ENCODE data around the gene DRD3. TPM values are rescaled to one million over a fixed set of nuclear protein-coding genes. Genes with fewer than 3 reads are reported as not detected.

Gene DRD3
- total and polyA plus RNA-seq, 2 of the 8 experiments (the other 6 are each of a cell fraction or from before 2014, with no cell fraction given), result 0.32 to 1.3 TPM

- CTCF ChIA-PET (ENCODE audit: partially characterized antibody), result interaction anchor here (0.7 to 1.3 kb wide), 4 partner anchors 18 to 1070 kb away, joined by 3 to 4 read pairs (median 3); no protein-coding TSS in a partner anchor
- no peak for TF ChIP-seq RFX5 (IDR thresholded peaks at IDR 0.05; ENCODE audit: borderline replicate concordance, low read depth, low read length)
- TF ChIP-seq TEAD4 (IDR thresholded peaks at IDR 0.05; ENCODE audit: low read depth, low read length), result no peak
- TF ChIP-seq EGR1 (IDR thresholded peaks at IDR 0.05; ENCODE audit: borderline replicate concordance, low read depth, low read length), result no peak
- no peak for TF ChIP-seq POLR2A (IDR thresholded peaks at IDR 0.05; ENCODE audit: control extremely low read depth in 1 of 2, low read depth in 2 of 2, low read length in 2 of 2)
- no peak for TF ChIP-seq SIRT6 (IDR thresholded peaks at IDR 0.05; ENCODE audit: low read length)
- no peak for TF ChIP-seq CBX5 (IDR thresholded peaks at IDR 0.05; ENCODE audit: low read depth, low read length)
- no peak for TF ChIP-seq CTBP2 (IDR thresholded peaks at IDR 0.05; ENCODE audit: borderline replicate concordance, insufficient read depth, insufficient read length, low read length)
- no peak for TF ChIP-seq CHD1 (IDR thresholded peaks at IDR 0.05; ENCODE audit: low read depth, low read length)
- no peak for TF ChIP-seq ATF2 (IDR thresholded peaks at IDR 0.05; ENCODE audit: low read length)
- TF ChIP-seq SRF (IDR thresholded peaks at IDR 0.05; ENCODE audit: low read depth, low read length), result no peak
- TF ChIP-seq YY1 (IDR thresholded peaks at IDR 0.05; ENCODE audit: low read depth, low read length), result no peak
- TF ChIP-seq BRCA1 (IDR thresholded peaks at IDR 0.05; ENCODE audit: low read depth, low read length), result no peak
- no peak for TF ChIP-seq KDM4A (IDR thresholded peaks at IDR 0.05; ENCODE audit: low read depth, low read length, severe bottlenecking)
Measured at GRCh38 chr3:114157321-114157720, 21.5 kb downstream of the DRD3 start.

More at GRCh38 chr3:114157321-114157720, 21.5 kb downstream of the DRD3 start:
- Histone ChIP-seq H2BK20ac (ENCODE audit: low read length) (peak overlapping the region; percentile 11; the same call in 1 of the 2 replicates), H4K20me1 (replicated peaks in 1 of 2; ENCODE audit: control insufficient read depth in 1 of 2, insufficient read depth in 2 of 2, low read length in 2 of 2) (no peaks in the 10 kb centered on the region), H3K4ac (replicated peaks; ENCODE audit: insufficient read length, low read depth, low read length) (no peak overlapping the region), H2BK12ac (ENCODE audit: low read depth, low read length) (peak overlapping the region; percentile 45; the same call in 1 of the 2 replicates), H3K14ac (ENCODE audit: insufficient read length) (no peak overlapping the region), H2BK120ac (replicated peaks; ENCODE audit: low read depth, low read length) (no peak overlapping the region), H3K36me3 (ENCODE audit: control insufficient read depth in 2 of 4, insufficient read depth in 4 of 4, low read length in 3 of 4) (no peaks in the 10 kb centered on the region), H3K79me1 (ENCODE audit: low read depth, low read length) (no peaks in the 10 kb centered on the region), H3K4me1 (replicated peaks in 1 of 4; ENCODE audit: control insufficient read depth in 3 of 4, insufficient read depth in 4 of 4, low read length in 3 of 4) (peaks cover 11 to 27% (median 20%) of the 10 kb centered on the region in 4 experiments), H2AK5ac (ENCODE audit: low read depth, low read length) (no peak overlapping the region), H3K27me3 (replicated peaks in 1 of 4; ENCODE audit: control insufficient read depth in 3 of 4, extremely low read depth in 1 of 4, insufficient read depth in 3 of 4, low read length in 3 of 4) (no peaks in the 10 kb centered on the region), H3K27ac (ENCODE audit: low read depth, low read length) (no peak overlapping the region), H4K91ac (replicated peaks; ENCODE audit: insufficient read length, low read length) (no peak overlapping the region), H3K56ac (replicated peaks; ENCODE audit: insufficient read length, low read depth, low read length) (no peak overlapping the region), H3K23me2 (ENCODE audit: low read depth, low read length) (no peaks in the 10 kb centered on the region; the same call in 1 of the 2 replicates), H3K9me3 (ENCODE audit: insufficient read depth in 2 of 2, low read depth in 1 of 2, low read length in 1 of 2) (no peaks in the 10 kb centered on the region), H2BK5ac (ENCODE audit: low read depth, low read length) (no peak overlapping the region), H4K8ac (ENCODE audit: extremely low read depth, insufficient read depth, low read length) (no peak overlapping the region), H3K23ac (ENCODE audit: insufficient read length) (no peak overlapping the region), H3K79me2 (ENCODE audit: control insufficient read depth in 1 of 2, insufficient read depth in 2 of 2, low read length in 2 of 2) (no peaks in the 10 kb centered on the region), H3K4me2 (ENCODE audit: insufficient read depth in 1 of 2, low read depth in 2 of 2, low read length in 2 of 2) (no peak overlapping the region), H3K18ac (ENCODE audit: extremely low read depth, low read length) (no peak overlapping the region; the same call in 1 of the 2 replicates), H2AFZ (ENCODE audit: low read length) (no peak overlapping the region), H3K9ac (replicated peaks in 1 of 4; ENCODE audit: extremely low read depth in 1 of 4, low read depth in 3 of 4, low read length in 3 of 4) (no peak overlapping the region), H2BK15ac (ENCODE audit: low read length) (peak overlapping the region; percentile 73; the same call in 1 of the 2 replicates), H3K4me3 (ENCODE audit: extremely low read depth in 1 of 4, insufficient read depth in 2 of 4, low read depth in 3 of 4, low read length in 4 of 4) (no peak overlapping the region), H4K5ac (ENCODE audit: insufficient read length, low read depth, low read length) (no peak overlapping the region)
- WGBS, 2 experiments (ENCODE audit: extremely low coverage in 1 of 2, insufficient coverage in 1 of 2, insufficient read length in 1 of 2, insufficient replicate concordance in 2 of 2, low coverage in 1 of 2, low lambda C conversion rate in 2 of 2, missing lambda C conversion rate in 1 of 2), result 100% methylated on average over 1 of the region's 1 CpG; no CpG with 5 or more reads in 1 of the 2 experiments
- DNase-seq (ENCODE audit: low read depth in 1 of 2, low spot score in 2 of 2) (no peak), FAIRE-seq (no peak)
- POLR2A ChIA-PET (ENCODE audit: partially characterized antibody), result no interaction called here
